Suprapubic skin (tissue), 3 donors: ENCODE measurements around the gene LZTR1.

Experiments
- POLR2AphosphoS5 ChIP-seq, 3 donors: sonication (generic); formaldehyde crosslinking; IDR thresholded peaks; one replicate each; pipeline ENCODE4 v1.6.1; 2017; ENCODE audit warnings: antibody characterized with exemption in 3 of 3
- TF ChIP-seq, protein P1 (sequence below), 2 donors: fragments of 200-600 bp in 1 of 2; fragments of 450-650 bp in 1 of 2; sonication (generic) in 1 of 2; IDR thresholded peaks; one replicate each; pipeline ENCODE4 v1.5.1; 2016 to 2019; ENCODE audit warnings: antibody characterized with exemption in 2 of 2, mild to moderate bottlenecking in 1 of 2, moderate library complexity in 1 of 2

DNA sequence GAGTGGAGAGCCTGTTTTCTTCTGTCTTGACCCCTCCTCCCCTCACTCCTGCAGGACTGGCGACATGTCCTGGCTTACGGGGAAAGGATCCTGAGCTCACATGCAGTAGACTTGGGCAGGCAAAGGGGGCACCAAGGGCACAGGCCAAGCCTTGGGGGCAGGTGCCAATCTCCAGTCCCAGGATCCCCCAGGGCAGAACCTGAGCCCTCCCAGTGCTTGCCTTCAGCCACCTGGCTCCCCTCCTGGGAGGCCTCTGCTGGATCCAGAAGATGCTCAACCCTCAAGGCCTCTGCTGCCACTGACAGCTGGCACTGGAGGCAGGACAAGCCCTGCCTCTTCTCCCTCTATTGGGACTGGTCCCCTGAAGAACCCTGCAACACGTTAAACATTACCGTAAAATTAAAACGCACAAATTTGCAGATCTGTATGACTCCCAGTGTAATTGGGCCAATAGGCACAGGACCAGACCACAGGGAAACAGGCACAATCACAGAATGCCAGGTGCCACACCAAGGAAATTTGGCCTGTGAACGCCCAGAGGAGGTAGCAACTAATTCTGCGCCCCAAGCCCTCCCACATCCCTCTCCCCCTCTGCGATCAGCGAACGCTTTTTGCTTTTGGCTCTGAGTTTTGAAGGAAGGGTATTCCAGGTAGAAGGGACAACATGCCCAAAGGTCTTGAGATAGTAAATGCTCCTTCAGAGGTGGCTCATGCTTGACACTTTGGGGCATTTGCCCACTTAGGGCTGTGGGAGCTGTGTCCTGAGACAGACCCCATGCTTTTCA is 967 bp upstream of the LZTR1 start:
- TF ChIP-seq, protein P1, sequence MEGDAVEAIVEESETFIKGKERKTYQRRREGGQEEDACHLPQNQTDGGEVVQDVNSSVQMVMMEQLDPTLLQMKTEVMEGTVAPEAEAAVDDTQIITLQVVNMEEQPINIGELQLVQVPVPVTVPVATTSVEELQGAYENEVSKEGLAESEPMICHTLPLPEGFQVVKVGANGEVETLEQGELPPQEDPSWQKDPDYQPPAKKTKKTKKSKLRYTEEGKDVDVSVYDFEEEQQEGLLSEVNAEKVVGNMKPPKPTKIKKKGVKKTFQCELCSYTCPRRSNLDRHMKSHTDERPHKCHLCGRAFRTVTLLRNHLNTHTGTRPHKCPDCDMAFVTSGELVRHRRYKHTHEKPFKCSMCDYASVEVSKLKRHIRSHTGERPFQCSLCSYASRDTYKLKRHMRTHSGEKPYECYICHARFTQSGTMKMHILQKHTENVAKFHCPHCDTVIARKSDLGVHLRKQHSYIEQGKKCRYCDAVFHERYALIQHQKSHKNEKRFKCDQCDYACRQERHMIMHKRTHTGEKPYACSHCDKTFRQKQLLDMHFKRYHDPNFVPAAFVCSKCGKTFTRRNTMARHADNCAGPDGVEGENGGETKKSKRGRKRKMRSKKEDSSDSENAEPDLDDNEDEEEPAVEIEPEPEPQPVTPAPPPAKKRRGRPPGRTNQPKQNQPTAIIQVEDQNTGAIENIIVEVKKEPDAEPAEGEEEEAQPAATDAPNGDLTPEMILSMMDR (IDR thresholded peaks at IDR 0.05): no peak
- no peak for TF ChIP-seq POLR2AphosphoS5 (IDR thresholded peaks at IDR 0.05)
